ENCODE measurements around the gene TUSC2. TPM values are rescaled to one million over a fixed set of nuclear protein-coding genes. Genes with fewer than 3 reads are reported as not detected.

The TUSC2 gene
- total RNA-seq, 1 experiment from 2014 or later, result 34.0 TPM

GRCh38 chr3:50287262-50287661 lies 40.8 kb downstream of the TUSC2 start (continued):
- no peak for TF ChIP-seq REST (IDR thresholded peaks at IDR 0.05; ENCODE audit: low read depth)
- no peak for TF ChIP-seq EZH2phosphoT487 (IDR thresholded peaks at IDR 0.05; ENCODE audit: borderline replicate concordance)
- no peak for TF ChIP-seq ZBTB33 (IDR thresholded peaks at IDR 0.05; ENCODE audit: extremely low read depth, insufficient replicate concordance, low read length)
- no peak for TF ChIP-seq YY1 (IDR thresholded peaks at IDR 0.05; ENCODE audit: extremely low read depth, insufficient replicate concordance, low read depth, low read length)
- TF ChIP-seq SRF (IDR thresholded peaks at IDR 0.05; ENCODE audit: low read depth), result no peak
- TF ChIP-seq MAX (IDR thresholded peaks at IDR 0.05), result no peak
- TF ChIP-seq SIN3A (IDR thresholded peaks at IDR 0.05; ENCODE audit: low read depth), result no peak
- TF ChIP-seq RAD21 (IDR thresholded peaks at IDR 0.05; ENCODE audit: low read depth), result no peak
